ENCODE measurements around the gene GABRG3. TPM values are rescaled to one million over a fixed set of nuclear protein-coding genes. Genes with fewer than 3 reads are reported as not detected.

The GABRG3 gene
- total and polyA plus RNA-seq, 2 donors (not counting 3 experiments of a cell fraction or from before 2014, with no cell fraction given) = not detected

DNA sequence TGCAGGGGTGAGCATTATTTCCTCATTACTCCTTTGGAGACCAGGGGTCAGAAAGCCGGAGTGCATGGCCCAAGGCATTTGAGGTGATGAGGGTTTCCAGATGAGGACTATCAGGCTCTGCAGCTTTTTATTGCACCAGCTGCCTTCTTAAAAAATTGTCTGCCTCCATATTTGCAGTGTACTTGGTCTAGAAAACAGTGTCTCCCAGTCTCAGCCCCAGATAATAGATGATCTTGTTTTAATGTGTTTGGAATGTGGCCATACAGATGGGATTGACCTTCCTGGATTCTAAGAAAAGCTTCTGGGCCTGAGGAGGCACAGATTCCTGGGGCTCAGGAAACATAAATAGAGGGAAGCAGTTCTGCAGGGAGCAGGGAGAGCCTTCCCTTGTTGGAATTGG lies 123.3 kb downstream of the GABRG3 start:
- H3K79me2 ChIP-seq (ENCODE audit: control insufficient read depth, insufficient read depth, low read length) = no peaks in the 10 kb centered on the region
- BruUV-seq (replicated peaks) = no TSS peak
- POLR2A ChIA-PET = no interaction called here
- H3K27ac ChIP-seq (ENCODE audit: insufficient read depth, low read depth, low read length) = no peak overlapping the region
- DNase-seq (ENCODE audit: low read depth, low spot score) = no peak
- H3K4me1 ChIP-seq (ENCODE audit: control insufficient read depth, extremely low read depth, insufficient read depth, low read length) = no peaks in the 10 kb centered on the region
- no peak for FAIRE-seq
- no peak overlapping the region for H3K4me3 ChIP-seq (replicated peaks in 1 of 3; ENCODE audit: insufficient read depth in 1 of 3, low read depth in 1 of 3, low read length in 3 of 3)
- dilution Hi-C loops (cut with MboI; ENCODE audit: extremely low pct_ligation_motif_present, low sequenced_read_pairs) (no loop called here), intact Hi-C loops (cut with micrococcal nuclease) (no loop called here)
- no peaks in the 10 kb centered on the region for H4K20me1 ChIP-seq (replicated peaks; ENCODE audit: control insufficient read depth, extremely low read depth, insufficient read depth, low read length)
- no peaks in the 10 kb centered on the region for H3K36me3 ChIP-seq (ENCODE audit: control insufficient read depth in 2 of 2, extremely low read depth in 1 of 2, insufficient read depth in 2 of 2, low read length in 2 of 2)
- H3K9me1 ChIP-seq (replicated peaks; ENCODE audit: control insufficient read depth, extremely low read depth, insufficient read depth, low read length) = no peaks in the 10 kb centered on the region
- H3K27me3 ChIP-seq (ENCODE audit: control insufficient read depth in 2 of 2, insufficient read depth in 2 of 2, low read length in 2 of 2) = no peaks in the 10 kb centered on the region
- no peak overlapping the region for H2AFZ ChIP-seq (ENCODE audit: low read depth, low read length)
- no peak overlapping the region for H3K4me2 ChIP-seq (ENCODE audit: insufficient read depth, low read length)
- peaks cover 8% of the 10 kb centered on the region for H3K9me3 ChIP-seq (replicated peaks; ENCODE audit: control insufficient read depth, insufficient read depth, low read length)
- TF ChIP-seq CTCF (IDR thresholded peaks at IDR 0.05; ENCODE audit: extremely low read depth in 1 of 2, insufficient read depth in 1 of 2, low read depth in 1 of 2, low read length in 2 of 2) = no peak
- no peak for TF ChIP-seq GATA2 (IDR thresholded peaks at IDR 0.05; ENCODE audit: insufficient read depth, insufficient read length, low read depth, low read length)
- TF ChIP-seq POLR2AphosphoS5 (IDR thresholded peaks at IDR 0.05; ENCODE audit: insufficient read depth, low read depth, low read length) = no peak
- no peak for TF ChIP-seq POLR2A (IDR thresholded peaks at IDR 0.05; ENCODE audit: low read depth, low read length)
- no peak for TF ChIP-seq FOS (IDR thresholded peaks at IDR 0.05; ENCODE audit: borderline replicate concordance, insufficient read depth, low read length)
- no peak for TF ChIP-seq JUN (IDR thresholded peaks at IDR 0.05; ENCODE audit: borderline replicate concordance, insufficient read depth, insufficient read length, low read depth)
- TF ChIP-seq MYC (IDR thresholded peaks at IDR 0.05; ENCODE audit: low read depth, low read length) = no peak
- TF ChIP-seq EZH2 (IDR thresholded peaks at IDR 0.05; ENCODE audit: borderline replicate concordance, low read depth, low read length, severe bottlenecking) = no peak
- TF ChIP-seq, protein P1, sequence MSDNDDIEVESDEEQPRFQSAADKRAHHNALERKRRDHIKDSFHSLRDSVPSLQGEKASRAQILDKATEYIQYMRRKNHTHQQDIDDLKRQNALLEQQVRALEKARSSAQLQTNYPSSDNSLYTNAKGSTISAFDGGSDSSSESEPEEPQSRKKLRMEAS (IDR thresholded peaks at IDR 0.05; ENCODE audit: insufficient read depth, insufficient read length) = no peak
- H3K9ac ChIP-seq (replicated peaks; ENCODE audit: extremely low read depth, insufficient read depth, low read length) = no peak overlapping the region
- CTCF ChIA-PET = no interaction called here

Data from endothelial cell of umbilical vein (primary cell).